ENCODE measurements around the gene ANKRD2.

- TF ChIP-seq, protein P1, sequence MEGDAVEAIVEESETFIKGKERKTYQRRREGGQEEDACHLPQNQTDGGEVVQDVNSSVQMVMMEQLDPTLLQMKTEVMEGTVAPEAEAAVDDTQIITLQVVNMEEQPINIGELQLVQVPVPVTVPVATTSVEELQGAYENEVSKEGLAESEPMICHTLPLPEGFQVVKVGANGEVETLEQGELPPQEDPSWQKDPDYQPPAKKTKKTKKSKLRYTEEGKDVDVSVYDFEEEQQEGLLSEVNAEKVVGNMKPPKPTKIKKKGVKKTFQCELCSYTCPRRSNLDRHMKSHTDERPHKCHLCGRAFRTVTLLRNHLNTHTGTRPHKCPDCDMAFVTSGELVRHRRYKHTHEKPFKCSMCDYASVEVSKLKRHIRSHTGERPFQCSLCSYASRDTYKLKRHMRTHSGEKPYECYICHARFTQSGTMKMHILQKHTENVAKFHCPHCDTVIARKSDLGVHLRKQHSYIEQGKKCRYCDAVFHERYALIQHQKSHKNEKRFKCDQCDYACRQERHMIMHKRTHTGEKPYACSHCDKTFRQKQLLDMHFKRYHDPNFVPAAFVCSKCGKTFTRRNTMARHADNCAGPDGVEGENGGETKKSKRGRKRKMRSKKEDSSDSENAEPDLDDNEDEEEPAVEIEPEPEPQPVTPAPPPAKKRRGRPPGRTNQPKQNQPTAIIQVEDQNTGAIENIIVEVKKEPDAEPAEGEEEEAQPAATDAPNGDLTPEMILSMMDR (IDR thresholded peaks at IDR 0.05), result no peak
- TF ChIP-seq EP300 (IDR thresholded peaks at IDR 0.05) (no peak), POLR2AphosphoS5 (IDR thresholded peaks at IDR 0.05) (no peak)
Observed at GRCh38 chr10:97580421-97581367, 8.1 kb downstream of the ANKRD2 start.
